Natural killer cell (primary cell): Measurements from ENCODE around the gene LZIC. TPM values are rescaled to one million over a fixed set of nuclear protein-coding genes. Genes with fewer than 3 reads are reported as not detected.
A peak's percentile ranks its signal among the peaks of the same experiment; 100 is the strongest.

Experiments
- ATAC-seq, 3 donors: fragments of 150-1000 bp in 2 of 3; fragments of 200-7000 bp in 1 of 3; cut with Tn5 transposase; 1 replicate in 1 of 3; 2 replicates in 2 of 3; pipeline ENCODE4 v1.10.0; 2021; ENCODE audit warnings: mild to moderate bottlenecking in 2 of 3, moderate library complexity in 2 of 3
- DNase-seq, 2 donors: peaks; one replicate each; pipeline versions ENCODE4 v3.0.0 to v3.0.0-alpha.2; 2013 to 2021; ENCODE audit warnings: mixed read lengths in 1 of 2
- H3K27ac ChIP-seq: one replicate; pipeline ENCODE4 v1.5.1; 2013; ENCODE audit warnings: mild to moderate bottlenecking, low read length
- H3K27me3 ChIP-seq: one replicate; pipeline ENCODE4 v1.6.1; 2013; ENCODE audit warnings: low read length; ENCODE audit not compliant: control insufficient read depth, insufficient read depth
- H3K36me3 ChIP-seq: one replicate; pipeline ENCODE4 v1.6.1; 2013; ENCODE audit warnings: low read length; ENCODE audit not compliant: control insufficient read depth, insufficient read depth
- H3K4me1 ChIP-seq: one replicate; pipeline ENCODE4 v1.6.1; 2013; ENCODE audit warnings: low read length; ENCODE audit not compliant: control insufficient read depth, insufficient read depth
- H3K4me3 ChIP-seq: one replicate; pipeline ENCODE4 v1.5.1; 2013; ENCODE audit warnings: low read length
- H3K9me3 ChIP-seq: one replicate; pipeline ENCODE4 v1.6.1; 2013; ENCODE audit warnings: low read length; ENCODE audit not compliant: control insufficient read depth, insufficient read depth
- H3K27ac Mint-ChIP-seq, 2 donors: one replicate each; pipeline ENCODE4 v1.8.0; 2022; ENCODE audit warnings: mild to moderate bottlenecking in 2 of 2, mixed read lengths in 2 of 2, moderate library complexity in 1 of 2
- H3K27me3 Mint-ChIP-seq, 2 donors: one replicate each; pipeline ENCODE4 v1.8.0; 2022; ENCODE audit warnings: low read depth in 2 of 2, mixed read lengths in 2 of 2
- H3K36me3 Mint-ChIP-seq: one replicate; pipeline ENCODE4 v1.8.0; 2022; ENCODE audit warnings: mixed read lengths
- H3K4me1 Mint-ChIP-seq, 2 donors: one replicate each; pipeline ENCODE4 v1.8.0; 2022; ENCODE audit warnings: mixed read lengths in 2 of 2
- H3K4me3 Mint-ChIP-seq: one replicate; pipeline ENCODE4 v1.8.0; 2022; ENCODE audit warnings: mild to moderate bottlenecking, moderate library complexity, mixed read lengths
- H3K9me3 Mint-ChIP-seq, 2 donors: one replicate each; pipeline ENCODE4 v1.8.0; 2022; ENCODE audit warnings: mixed read lengths in 2 of 2
- WGBS: methylation state at CpG from one replicate; pipeline ENCODE4 v1.1.7; 2013; ENCODE audit warnings: missing lambda C conversion rate; ENCODE audit not compliant: insufficient coverage; 5-methylcytosine and 5-hydroxymethylcytosine counted together
- intact Hi-C: fragments of 100-400 bp; cut with micrococcal nuclease; formaldehyde crosslinking; loops from one replicate; pipeline ENCODE4 v1.14.2; 2022
- total RNA-seq, 4 donors: library from RNA; stranded (reverse); fragments of 120-200 nt in 1 of 4; gene quantifications; one replicate each; pipeline versions ENCODE4 v1.2.3 to v1.2.4, GENCODE V29; 2013 to 2022
- TF ChIP-seq, protein P1 (sequence below): fragments of 200-600 bp; IDR thresholded peaks from one replicate; pipeline ENCODE4 v1.8.0; 2022; ENCODE audit warnings: antibody characterized with exemption

The LZIC gene
- total RNA-seq, 3 donors from 2014 or later (not counting 1 experiment from before 2014, with no cell fraction given), result 19.5 to 21.9 (median 21.7) TPM

DNA sequence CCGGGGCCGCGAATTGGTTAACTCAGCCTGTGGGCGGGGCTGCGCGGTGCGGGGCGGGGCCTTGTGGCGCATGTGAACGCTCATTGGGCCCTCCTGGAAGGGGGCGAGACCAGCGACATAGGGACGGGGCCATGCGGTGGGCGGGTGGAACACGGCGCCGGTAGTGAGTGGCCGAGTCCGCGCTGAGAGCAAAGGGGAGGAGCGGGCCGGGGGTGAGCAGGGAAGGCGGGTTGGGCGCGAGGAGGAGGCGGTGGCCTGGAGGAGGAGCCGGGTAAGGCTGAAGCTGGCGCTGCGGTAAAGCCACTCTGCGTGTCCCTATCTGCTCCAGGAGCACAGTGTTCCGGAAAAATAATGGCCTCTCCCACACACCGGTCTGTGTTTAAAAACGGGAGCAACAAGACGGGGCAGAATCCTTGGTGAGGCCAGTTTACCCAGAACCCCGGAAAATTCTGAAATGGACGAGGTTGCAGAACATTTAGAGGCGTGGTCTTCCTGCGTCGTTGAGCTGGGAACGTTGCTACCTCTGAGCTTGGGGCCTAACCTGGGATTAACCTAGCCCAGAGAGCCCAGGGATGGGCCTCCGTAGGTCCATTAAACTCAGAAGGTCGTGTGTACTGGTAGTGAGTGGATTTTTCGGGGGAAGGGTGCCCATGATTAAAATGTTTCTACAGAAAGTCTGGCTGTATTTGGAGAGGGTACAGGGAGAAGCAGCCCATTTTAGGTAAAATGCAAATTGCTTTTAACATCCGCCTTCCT is 32.6 kb downstream of the LZIC start:
- H3K4me3 Mint-ChIP-seq, result peak overlapping the region; percentile 92
- peak overlapping the region; percentile 87 for H3K4me3 ChIP-seq
- peak; percentile 99 to 100 for DNase-seq
- no peaks in the 10 kb centered on the region for H3K27me3 ChIP-seq
- H3K27ac Mint-ChIP-seq, result peak overlapping the region; percentile 91 to 93
- no peaks in the 10 kb centered on the region for H3K27me3 Mint-ChIP-seq
- H3K4me1 Mint-ChIP-seq, result peaks cover 35 to 46% of the 10 kb centered on the region in 2 donors
- peak overlapping the region; percentile 80 for H3K27ac ChIP-seq
- under 1% methylated on average over 45 of the region's 45 CpGs for WGBS
- H3K36me3 ChIP-seq, result no peaks in the 10 kb centered on the region
- TF ChIP-seq, protein P1, sequence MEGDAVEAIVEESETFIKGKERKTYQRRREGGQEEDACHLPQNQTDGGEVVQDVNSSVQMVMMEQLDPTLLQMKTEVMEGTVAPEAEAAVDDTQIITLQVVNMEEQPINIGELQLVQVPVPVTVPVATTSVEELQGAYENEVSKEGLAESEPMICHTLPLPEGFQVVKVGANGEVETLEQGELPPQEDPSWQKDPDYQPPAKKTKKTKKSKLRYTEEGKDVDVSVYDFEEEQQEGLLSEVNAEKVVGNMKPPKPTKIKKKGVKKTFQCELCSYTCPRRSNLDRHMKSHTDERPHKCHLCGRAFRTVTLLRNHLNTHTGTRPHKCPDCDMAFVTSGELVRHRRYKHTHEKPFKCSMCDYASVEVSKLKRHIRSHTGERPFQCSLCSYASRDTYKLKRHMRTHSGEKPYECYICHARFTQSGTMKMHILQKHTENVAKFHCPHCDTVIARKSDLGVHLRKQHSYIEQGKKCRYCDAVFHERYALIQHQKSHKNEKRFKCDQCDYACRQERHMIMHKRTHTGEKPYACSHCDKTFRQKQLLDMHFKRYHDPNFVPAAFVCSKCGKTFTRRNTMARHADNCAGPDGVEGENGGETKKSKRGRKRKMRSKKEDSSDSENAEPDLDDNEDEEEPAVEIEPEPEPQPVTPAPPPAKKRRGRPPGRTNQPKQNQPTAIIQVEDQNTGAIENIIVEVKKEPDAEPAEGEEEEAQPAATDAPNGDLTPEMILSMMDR, result no peak
- intact Hi-C loops, result loop anchor here (1.0 to 10.0 kb wide), 3 partner anchors 32 to 1036 kb away; partner anchors contain the start of genes ENO1, LZIC, NMNAT1 and UBE4B
- H3K36me3 Mint-ChIP-seq, result no peaks in the 10 kb centered on the region
- peak; percentile 86 to 97 (median 88) for ATAC-seq
- H3K9me3 Mint-ChIP-seq, result no peaks in the 10 kb centered on the region
- no peaks in the 10 kb centered on the region for H3K9me3 ChIP-seq
- peaks cover 22% of the 10 kb centered on the region for H3K4me1 ChIP-seq

DNA sequence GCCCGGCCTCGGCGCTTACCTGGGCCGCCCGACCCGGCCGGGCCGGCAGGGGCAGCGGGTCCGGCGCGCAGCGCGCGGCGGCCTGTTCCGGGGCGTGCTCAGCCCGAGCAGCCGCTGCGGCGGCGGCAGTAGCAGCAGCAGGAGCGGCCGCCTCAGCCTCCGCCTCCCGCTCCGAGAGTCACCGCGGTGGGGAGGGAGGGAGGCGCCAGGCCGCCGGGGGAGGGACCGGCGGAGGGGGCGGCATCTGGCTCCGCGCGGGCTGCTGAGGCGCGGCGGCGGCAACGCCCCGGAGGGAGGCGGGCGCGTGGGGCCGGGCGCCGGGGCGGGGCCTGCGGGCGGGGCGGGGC is 33.1 kb downstream of the LZIC start, which contains the start of gene CTNNBIP1:
Gene CTNNBIP1 (minus strand): TSS at position 194 of the 347 bp plus-strand sequence. CDS start 38,205 bp downstream, outside the sequence.
- H3K36me3 ChIP-seq, result no peaks in the 10 kb centered on the region
- WGBS, result under 1% methylated on average over 55 of the region's 55 CpGs
- ATAC-seq (peak in 1 of 3 donors; percentile 81), DNase-seq (no peak)
- peaks cover 22% of the 10 kb centered on the region for H3K4me1 ChIP-seq
- no peaks in the 10 kb centered on the region for H3K9me3 Mint-ChIP-seq
- H3K36me3 Mint-ChIP-seq, result no peaks in the 10 kb centered on the region
- TF ChIP-seq, protein P1, result no peak
- no peaks in the 10 kb centered on the region for H3K27me3 ChIP-seq
- peaks cover 39 to 51% of the 10 kb centered on the region in 2 donors for H3K4me1 Mint-ChIP-seq
- H3K4me3 ChIP-seq, result peak within 1 kb of the TSS; percentile 87
- H3K27me3 Mint-ChIP-seq, result no peaks in the 10 kb centered on the region
- H3K4me3 Mint-ChIP-seq, result peak within 1 kb of the TSS; percentile 96
- H3K9me3 ChIP-seq, result no peaks in the 10 kb centered on the region
- peak within 1 kb of the TSS; percentile 91 to 98 for H3K27ac Mint-ChIP-seq
- intact Hi-C loops, result loop anchor here (1.0 to 10.0 kb wide), 3 partner anchors 33 to 1035 kb away; partner anchors contain the start of genes ENO1, LZIC, NMNAT1 and UBE4B
- peak within 1 kb of the TSS; percentile 80 for H3K27ac ChIP-seq

- Mint-ChIP-seq H3K4me1 (peaks cover 42 to 57% of the 10 kb centered on the region in 2 donors), H3K4me3 (peak overlapping the region; percentile 96), H3K27ac (peak overlapping the region; percentile 88 to 98), H3K9me3 (no peaks in the 10 kb centered on the region), H3K27me3 (no peaks in the 10 kb centered on the region), H3K36me3 (no peaks in the 10 kb centered on the region)
- Histone ChIP-seq H3K27ac (peak overlapping the region; percentile 67), H3K36me3 (no peaks in the 10 kb centered on the region), H3K4me1 (peaks cover 22% of the 10 kb centered on the region), H3K9me3 (no peaks in the 10 kb centered on the region), H3K4me3 (peak overlapping the region; percentile 72), H3K27me3 (no peaks in the 10 kb centered on the region)
- whole genome bisulfite sequencing, result under 1% methylated on average over 47 of the region's 47 CpGs
- no peak for ATAC-seq
- intact Hi-C loops, result loop anchor here (1.0 to 10.0 kb wide), 3 partner anchors 33 to 1035 kb away; partner anchors contain the start of genes ENO1, LZIC, NMNAT1 and UBE4B
- TF ChIP-seq, protein P1, result no peak
- DNase-seq, result peak; percentile 39 to 48
Measured at GRCh38 chr1:9909234-9910046, 33.8 kb downstream of the LZIC start.
